NCI-H1417 (cell line): ENCODE results near the gene NR3C2.

Source experiments
- DNase-seq, 3 experiments: peaks; one replicate each; lab custom pipeline; 2025; lab: John Stamatoyannopoulos, UW

NR3C2 gene

GRCh38 chr4:148435654-148436406 is 6.4 kb downstream of the NR3C2 start:
- DNase-seq = no peak

GRCh38 chr4:148434075-148434773 is 8.0 kb downstream of the NR3C2 start:
- DNase-seq = no peak

GRCh38 chr4:148431401-148431800 is 10.8 kb downstream of the NR3C2 start:
- DNase-seq = no peak

GRCh38 chr4:148430854-148431253 is 11.4 kb downstream of the NR3C2 start:
- no peak for DNase-seq

- DNase-seq = no peak
Observed at GRCh38 chr4:148429206-148429605, 13.0 kb downstream of the NR3C2 start.

- DNase-seq = peak in 1 of 3 experiments; percentile 4
Observed at GRCh38 chr4:148426643-148427042, 15.6 kb downstream of the NR3C2 start.

- DNase-seq = no peak
Observed at GRCh38 chr4:148425327-148426110, 16.7 kb downstream of the NR3C2 start.

GRCh38 chr4:148420397-148420796 is 21.8 kb downstream of the NR3C2 start:
- DNase-seq = no peak

GRCh38 chr4:148415500-148415899 is 26.7 kb downstream of the NR3C2 start:
- peak in 1 of 3 experiments; percentile 52 for DNase-seq

- no peak for DNase-seq
Observed at GRCh38 chr4:148412460-148412994, 29.7 kb downstream of the NR3C2 start.

- DNase-seq = no peak
Observed at GRCh38 chr4:148405161-148405893, 36.9 kb downstream of the NR3C2 start.

GRCh38 chr4:148398988-148399387 is 43.2 kb downstream of the NR3C2 start:
- no peak for DNase-seq

GRCh38 chr4:148397771-148398170 is 44.4 kb downstream of the NR3C2 start:
- DNase-seq = no peak

GRCh38 chr4:148396986-148397673 is 45.1 kb downstream of the NR3C2 start:
- no peak for DNase-seq

GRCh38 chr4:148395771-148396170 is 46.4 kb downstream of the NR3C2 start:
- DNase-seq = no peak

GRCh38 chr4:148391056-148391455 is 51.2 kb downstream of the NR3C2 start:
- DNase-seq = no peak

GRCh38 chr4:148390311-148390710 is 51.9 kb downstream of the NR3C2 start:
- no peak for DNase-seq

- DNase-seq = no peak
Observed at GRCh38 chr4:148380291-148380690, 61.9 kb downstream of the NR3C2 start.

GRCh38 chr4:148376151-148376550 is 66.1 kb downstream of the NR3C2 start:
- peak in 2 of 3 experiments; percentile 6 to 65 for DNase-seq

- DNase-seq = no peak
Observed at GRCh38 chr4:148375584-148375983, 66.6 kb downstream of the NR3C2 start.

GRCh38 chr4:148373093-148373492 is 69.1 kb downstream of the NR3C2 start:
- DNase-seq = no peak
